Measurements from ENCODE around the gene ADAMTSL2.

Gene ADAMTSL2

GRCh38 chr9:133515615-133516255, 18.8 kb upstream of the ADAMTSL2 start:
- TF ChIP-seq, protein P1, sequence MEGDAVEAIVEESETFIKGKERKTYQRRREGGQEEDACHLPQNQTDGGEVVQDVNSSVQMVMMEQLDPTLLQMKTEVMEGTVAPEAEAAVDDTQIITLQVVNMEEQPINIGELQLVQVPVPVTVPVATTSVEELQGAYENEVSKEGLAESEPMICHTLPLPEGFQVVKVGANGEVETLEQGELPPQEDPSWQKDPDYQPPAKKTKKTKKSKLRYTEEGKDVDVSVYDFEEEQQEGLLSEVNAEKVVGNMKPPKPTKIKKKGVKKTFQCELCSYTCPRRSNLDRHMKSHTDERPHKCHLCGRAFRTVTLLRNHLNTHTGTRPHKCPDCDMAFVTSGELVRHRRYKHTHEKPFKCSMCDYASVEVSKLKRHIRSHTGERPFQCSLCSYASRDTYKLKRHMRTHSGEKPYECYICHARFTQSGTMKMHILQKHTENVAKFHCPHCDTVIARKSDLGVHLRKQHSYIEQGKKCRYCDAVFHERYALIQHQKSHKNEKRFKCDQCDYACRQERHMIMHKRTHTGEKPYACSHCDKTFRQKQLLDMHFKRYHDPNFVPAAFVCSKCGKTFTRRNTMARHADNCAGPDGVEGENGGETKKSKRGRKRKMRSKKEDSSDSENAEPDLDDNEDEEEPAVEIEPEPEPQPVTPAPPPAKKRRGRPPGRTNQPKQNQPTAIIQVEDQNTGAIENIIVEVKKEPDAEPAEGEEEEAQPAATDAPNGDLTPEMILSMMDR (IDR thresholded peaks at IDR 0.05) = no peak
- no peak for DNase-seq
- Mint-ChIP-seq H3K27ac (no peak overlapping the region), H3K4me1 (peaks cover 55% of the 10 kb centered on the region), H3K4me3 (peak overlapping the region; percentile 49), H3K36me3 (ENCODE audit: low read depth) (no peaks in the 10 kb centered on the region), H3K27me3 (ENCODE audit: low read depth, poor library complexity) (no peaks in the 10 kb centered on the region), H3K9me3 (no peaks in the 10 kb centered on the region)

- no peak overlapping the region for H3K4me3 Mint-ChIP-seq
- H3K36me3 Mint-ChIP-seq (ENCODE audit: low read depth) = no peaks in the 10 kb centered on the region
- peaks cover under 1% of the 10 kb centered on the region for H3K27me3 Mint-ChIP-seq (ENCODE audit: low read depth, poor library complexity)
- TF ChIP-seq, protein P1 (IDR thresholded peaks at IDR 0.05) = no peak
- no peak for DNase-seq
- no peak overlapping the region for H3K27ac Mint-ChIP-seq
- H3K9me3 Mint-ChIP-seq = no peaks in the 10 kb centered on the region
- H3K4me1 Mint-ChIP-seq = peaks cover 62% of the 10 kb centered on the region
These were observed 18.1 kb upstream of the ADAMTSL2 start for GRCh38 chr9:133516256-133516960.

GRCh38 chr9:133516961-133517350, 17.5 kb upstream of the ADAMTSL2 start:
- no peak overlapping the region for H3K27ac Mint-ChIP-seq
- peaks cover 67% of the 10 kb centered on the region for H3K4me1 Mint-ChIP-seq
- TF ChIP-seq, protein P1 (IDR thresholded peaks at IDR 0.05) = no peak
- no peak for DNase-seq
- no peaks in the 10 kb centered on the region for H3K9me3 Mint-ChIP-seq
- peaks cover 3% of the 10 kb centered on the region for H3K27me3 Mint-ChIP-seq (ENCODE audit: low read depth, poor library complexity)
- H3K4me3 Mint-ChIP-seq = no peak overlapping the region
- no peaks in the 10 kb centered on the region for H3K36me3 Mint-ChIP-seq (ENCODE audit: low read depth)

DNA sequence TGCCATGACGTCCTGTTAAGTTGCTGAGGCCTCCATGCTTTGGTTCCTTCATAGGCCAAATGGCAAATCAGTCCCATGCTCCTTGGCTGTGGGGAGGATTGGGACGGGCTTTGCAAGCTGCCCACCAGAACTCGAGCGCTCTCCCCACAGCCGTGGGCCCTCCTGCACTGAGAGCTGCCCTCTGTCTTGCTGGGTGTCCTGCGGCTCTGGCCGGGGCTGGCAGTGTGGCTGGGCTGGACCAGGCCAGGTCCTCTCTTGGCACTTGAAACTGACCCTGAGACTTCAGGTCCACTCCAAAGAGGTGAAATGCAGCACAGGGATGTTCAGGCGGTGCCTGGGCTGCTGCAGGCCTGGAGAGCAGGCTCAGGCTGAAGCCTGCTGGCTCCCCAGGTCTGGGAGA, 16.8 kb upstream of the ADAMTSL2 start:
- TF ChIP-seq, protein P1 (IDR thresholded peaks at IDR 0.05) = no peak
- no peak for DNase-seq
- peaks cover 71% of the 10 kb centered on the region for H3K4me1 Mint-ChIP-seq
- H3K27ac Mint-ChIP-seq = no peak overlapping the region
- H3K4me3 Mint-ChIP-seq = no peak overlapping the region
- H3K36me3 Mint-ChIP-seq (ENCODE audit: low read depth) = no peaks in the 10 kb centered on the region
- peaks cover 3% of the 10 kb centered on the region for H3K27me3 Mint-ChIP-seq (ENCODE audit: low read depth, poor library complexity)
- H3K9me3 Mint-ChIP-seq = no peaks in the 10 kb centered on the region

GRCh38 chr9:133518200-133518599, 16.3 kb upstream of the ADAMTSL2 start:
- H3K4me1 Mint-ChIP-seq = peaks cover 74% of the 10 kb centered on the region
- H3K4me3 Mint-ChIP-seq = no peak overlapping the region
- no peaks in the 10 kb centered on the region for H3K36me3 Mint-ChIP-seq (ENCODE audit: low read depth)
- no peaks in the 10 kb centered on the region for H3K9me3 Mint-ChIP-seq
- TF ChIP-seq, protein P1 (IDR thresholded peaks at IDR 0.05) = no peak
- no peak overlapping the region for H3K27ac Mint-ChIP-seq
- H3K27me3 Mint-ChIP-seq (ENCODE audit: low read depth, poor library complexity) = peaks cover 3% of the 10 kb centered on the region
- DNase-seq = no peak

All from nephron progenitor cell (in vitro differentiated cells).